WTC11 (cell line): Measurements from ENCODE around the gene PRPH.

Experiments
- CTCF ChIP-seq: fragments of 200-600 bp; IDR thresholded peaks from 2 replicates; pipeline ENCODE4 v1.8.0; 2022; ENCODE audit warnings: antibody characterized with exemption
- EMX1 ChIP-seq: fragments of 250-450 bp; sonication (Bioruptor Pico); IDR thresholded peaks from 2 replicates; pipeline ENCODE4 v1.8.0; 2021; ENCODE audit warnings: mild to moderate bottlenecking
- FOXP4 ChIP-seq: sonication (generic); formaldehyde crosslinking; IDR thresholded peaks from 2 replicates; pipeline ENCODE4 v1.8.0; 2022; ENCODE audit warnings: mild to moderate bottlenecking, missing genetic modification reagents
- SP1 ChIP-seq: sonication (generic); formaldehyde crosslinking; conservative IDR thresholded peaks from 2 replicates; pipeline ENCODE4 v1.8.1; 2022; ENCODE audit warnings: missing genetic modification reagents
- ZBTB21 ChIP-seq: sonication (generic); formaldehyde crosslinking; IDR thresholded peaks from 2 replicates; pipeline ENCODE4 v1.8.1; 2023; ENCODE audit warnings: mild to moderate bottlenecking, missing genetic modification reagents, borderline replicate concordance

DNA sequence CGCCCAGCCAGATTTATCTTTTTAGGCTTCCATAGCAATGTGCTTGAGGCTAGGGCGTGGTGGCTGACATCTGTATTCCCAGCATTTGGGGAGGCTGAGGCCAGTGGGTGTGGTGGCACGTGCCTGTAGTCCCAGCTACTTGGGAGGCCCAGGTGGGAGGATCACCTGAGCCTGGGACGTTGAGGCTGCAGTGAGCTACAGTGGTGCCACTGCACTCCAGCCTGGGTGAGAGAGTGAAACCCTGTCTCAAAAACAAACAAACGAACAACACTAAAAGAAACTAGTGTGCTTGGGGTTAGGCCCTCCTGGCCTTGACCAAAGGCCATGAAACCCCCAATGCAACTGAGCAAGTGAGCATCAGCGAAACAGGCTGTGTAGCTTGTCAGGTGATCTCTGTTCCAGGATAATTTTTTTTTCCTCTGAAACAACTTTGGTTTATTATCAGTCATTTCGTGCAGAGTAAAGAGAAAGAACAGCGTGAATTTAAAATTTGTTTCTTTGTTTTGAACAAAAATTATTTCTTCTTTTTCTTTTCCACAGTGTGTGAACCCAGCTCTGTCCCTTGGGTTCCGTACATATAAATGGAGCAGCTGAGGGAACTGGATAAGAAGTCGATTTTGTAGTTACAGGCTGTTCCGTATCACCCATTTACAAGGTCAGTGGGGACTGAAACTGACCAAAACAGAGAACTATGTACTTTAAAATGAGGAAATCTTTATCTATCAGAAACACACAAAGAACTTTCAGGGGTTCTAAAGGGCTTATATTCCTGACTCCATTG is 38.9 kb upstream of the PRPH start:
- TF ChIP-seq EMX1 (CRISPR knock-in tag) = no peak
- no peak for TF ChIP-seq SP1 (CRISPR knock-in tag)
- no peak for TF ChIP-seq CTCF
- no peak for TF ChIP-seq ZBTB21 (CRISPR knock-in tag)
- no peak for TF ChIP-seq FOXP4
